ENCODE data around the gene TTC23. TPM values are rescaled to one million over a fixed set of nuclear protein-coding genes. Genes with fewer than 3 reads are reported as not detected.
A peak's percentile ranks its signal among the peaks of the same experiment; 100 is the strongest.

Gene TTC23
- total and polyA plus RNA-seq, 8 donors = 3.8 to 75.3 (median 14.8) TPM

DNA sequence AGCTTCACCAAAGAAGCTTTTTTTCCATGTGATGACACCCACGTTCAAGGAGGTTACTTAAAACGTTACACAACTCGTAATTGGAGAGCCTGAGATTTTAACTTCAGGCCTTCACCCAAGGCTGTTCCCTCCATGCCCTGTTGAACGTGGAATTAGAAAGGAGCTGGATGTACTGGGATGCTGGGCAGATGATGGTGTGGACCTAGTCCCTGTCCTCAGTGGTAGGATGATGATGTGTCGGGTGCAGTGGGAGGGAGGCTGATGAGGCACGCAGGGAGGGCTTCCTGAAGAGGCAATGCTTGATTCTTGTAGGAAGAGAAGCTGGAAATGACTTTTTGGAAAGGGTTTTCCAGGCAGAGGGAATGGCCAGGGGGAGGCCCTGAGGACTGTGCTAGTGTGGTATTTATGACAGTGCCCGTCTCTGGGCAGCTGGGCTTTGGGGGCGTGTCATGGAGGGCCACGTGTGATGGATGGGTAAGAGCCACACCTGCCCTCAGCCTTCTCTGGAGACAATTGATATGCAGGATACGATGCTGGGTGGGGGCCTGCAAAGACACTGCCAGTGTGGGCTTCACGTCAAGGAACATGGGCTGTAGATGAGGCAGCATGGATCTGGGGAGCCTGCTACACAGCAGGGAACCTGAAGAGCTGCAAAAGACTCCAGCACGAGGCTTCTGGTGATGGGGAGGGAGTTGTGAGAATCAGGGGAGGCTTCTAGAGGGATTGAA is 129.2 kb downstream of the TTC23 start:
- Histone ChIP-seq H3K4me1 (peaks cover 16 to 76% (median 42%) of the 10 kb centered on the region in 4 donors), H3K36me3 (peaks cover 0 to 37% (median 10%) of the 10 kb centered on the region in 4 donors), H3K27ac (peak overlapping the region in 3 of 5 donors; percentile 46 to 96 (median 87)), H3K9me3 (no peaks in the 10 kb centered on the region), H3K4me3 (no peak overlapping the region), H3K27me3 (no peaks in the 10 kb centered on the region)
- intact Hi-C loops (cut with DNase I; ENCODE audit: low total_unique reads) = no loop called here
- WGBS, 5 donors = 83 to 89% (median 86%) methylated on average over 12 of the region's 12 CpGs
- TF ChIP-seq EP300 (IDR thresholded peaks at IDR 0.05) (no peak), POLR2A (IDR thresholded peaks at IDR 0.05) (no peak), POLR2AphosphoS5 (IDR thresholded peaks at IDR 0.05) (peak in 1 of 3 donors; percentile 5)
- TF ChIP-seq, protein P1, sequence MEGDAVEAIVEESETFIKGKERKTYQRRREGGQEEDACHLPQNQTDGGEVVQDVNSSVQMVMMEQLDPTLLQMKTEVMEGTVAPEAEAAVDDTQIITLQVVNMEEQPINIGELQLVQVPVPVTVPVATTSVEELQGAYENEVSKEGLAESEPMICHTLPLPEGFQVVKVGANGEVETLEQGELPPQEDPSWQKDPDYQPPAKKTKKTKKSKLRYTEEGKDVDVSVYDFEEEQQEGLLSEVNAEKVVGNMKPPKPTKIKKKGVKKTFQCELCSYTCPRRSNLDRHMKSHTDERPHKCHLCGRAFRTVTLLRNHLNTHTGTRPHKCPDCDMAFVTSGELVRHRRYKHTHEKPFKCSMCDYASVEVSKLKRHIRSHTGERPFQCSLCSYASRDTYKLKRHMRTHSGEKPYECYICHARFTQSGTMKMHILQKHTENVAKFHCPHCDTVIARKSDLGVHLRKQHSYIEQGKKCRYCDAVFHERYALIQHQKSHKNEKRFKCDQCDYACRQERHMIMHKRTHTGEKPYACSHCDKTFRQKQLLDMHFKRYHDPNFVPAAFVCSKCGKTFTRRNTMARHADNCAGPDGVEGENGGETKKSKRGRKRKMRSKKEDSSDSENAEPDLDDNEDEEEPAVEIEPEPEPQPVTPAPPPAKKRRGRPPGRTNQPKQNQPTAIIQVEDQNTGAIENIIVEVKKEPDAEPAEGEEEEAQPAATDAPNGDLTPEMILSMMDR (IDR thresholded peaks at IDR 0.05) = no peak
- no peak for DNase-seq

DNA sequence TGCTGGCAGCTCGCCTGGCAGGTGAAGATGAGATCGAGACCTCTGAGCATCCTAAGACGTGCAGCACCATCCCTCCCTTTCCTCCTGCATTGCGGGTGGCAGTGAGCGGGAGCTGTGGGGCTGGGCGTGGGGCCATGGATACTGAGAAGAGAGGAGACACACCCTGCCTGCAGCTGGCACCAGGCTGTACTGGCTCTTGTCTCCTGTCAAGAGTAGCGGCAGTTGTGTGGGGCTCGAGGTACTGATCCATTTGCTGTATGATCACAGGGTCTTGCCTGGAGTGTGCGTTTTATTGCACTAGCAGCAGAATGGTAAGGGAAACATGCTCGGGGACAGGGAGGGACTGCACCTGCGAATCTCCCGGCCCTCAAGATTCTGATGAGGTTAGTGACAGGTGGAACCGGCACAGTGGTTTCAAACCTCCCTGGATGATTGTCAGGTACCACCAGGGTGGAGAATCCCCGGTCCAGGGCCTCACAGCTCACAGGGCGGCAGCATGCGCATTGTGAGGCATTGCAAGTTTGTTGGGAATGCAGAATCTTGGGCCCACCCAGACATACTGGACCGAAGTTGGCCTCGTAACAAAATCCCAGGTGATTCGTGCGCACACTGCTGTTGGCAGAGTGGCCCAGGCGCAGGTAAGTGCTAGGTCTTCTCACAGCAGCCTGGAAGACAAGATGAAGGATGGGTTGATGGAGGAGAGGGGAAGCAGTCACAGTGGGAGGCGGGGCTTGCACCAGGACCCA is 130.4 kb downstream of the TTC23 start:
- H3K4me3 ChIP-seq = no peak overlapping the region
- DNase-seq = no peak
- H3K27me3 ChIP-seq = no peaks in the 10 kb centered on the region
- no peak for TF ChIP-seq POLR2A (IDR thresholded peaks at IDR 0.05)
- TF ChIP-seq EP300 (IDR thresholded peaks at IDR 0.05) = no peak
- TF ChIP-seq, protein P1 (IDR thresholded peaks at IDR 0.05) = no peak
- peak in 1 of 3 donors; percentile 13 for TF ChIP-seq POLR2AphosphoS5 (IDR thresholded peaks at IDR 0.05)
- 81 to 91% (median 91%) methylated on average over 21 to 22 of the region's 22 CpGs for WGBS, 5 donors
- H3K4me1 ChIP-seq = peaks cover 8 to 75% (median 34%) of the 10 kb centered on the region in 4 donors
- intact Hi-C loops (cut with DNase I; ENCODE audit: low total_unique reads) = no loop called here
- H3K36me3 ChIP-seq = peaks cover 0 to 49% (median 10%) of the 10 kb centered on the region in 4 donors
- no peaks in the 10 kb centered on the region for H3K9me3 ChIP-seq
- peak overlapping the region in 3 of 5 donors; percentile 46 to 96 (median 87) for H3K27ac ChIP-seq

DNA sequence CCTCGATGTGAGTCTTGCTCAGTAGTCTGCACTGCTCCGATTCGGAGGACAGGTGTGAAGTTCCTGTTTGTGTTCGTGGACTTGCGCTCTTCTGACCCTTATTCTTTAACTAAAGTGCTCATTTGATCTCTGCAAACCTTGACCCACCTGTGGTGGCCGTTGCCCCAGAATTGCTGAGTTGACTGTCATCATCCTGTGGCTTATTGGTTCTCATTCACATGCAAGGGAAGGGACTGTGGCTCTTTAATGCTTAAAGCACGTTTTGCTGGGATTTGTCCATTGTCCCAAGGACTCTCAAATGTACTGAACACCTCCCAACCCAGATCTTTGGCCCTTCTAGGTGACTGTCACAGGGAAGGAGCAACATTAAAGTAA is 131.1 kb downstream of the TTC23 start:
- no peaks in the 10 kb centered on the region for H3K27me3 ChIP-seq
- H3K9me3 ChIP-seq = no peaks in the 10 kb centered on the region
- peak overlapping the region in 3 of 5 donors; percentile 59 to 96 (median 87) for H3K27ac ChIP-seq
- intact Hi-C loops (cut with DNase I; ENCODE audit: low total_unique reads) = no loop called here
- H3K36me3 ChIP-seq = peaks cover 0 to 54% (median 13%) of the 10 kb centered on the region in 4 donors
- 81 to 86% (median 84%) methylated on average over 7 of the region's 7 CpGs for WGBS, 5 donors
- DNase-seq = no peak
- TF ChIP-seq, protein P1 (IDR thresholded peaks at IDR 0.05) = no peak
- TF ChIP-seq POLR2A (IDR thresholded peaks at IDR 0.05) = no peak
- TF ChIP-seq EP300 (IDR thresholded peaks at IDR 0.05) = no peak
- TF ChIP-seq POLR2AphosphoS5 (IDR thresholded peaks at IDR 0.05) = no peak
- H3K4me1 ChIP-seq = peaks cover under 1 to 75% (median 30%) of the 10 kb centered on the region in 4 donors
- no peak overlapping the region for H3K4me3 ChIP-seq

DNA sequence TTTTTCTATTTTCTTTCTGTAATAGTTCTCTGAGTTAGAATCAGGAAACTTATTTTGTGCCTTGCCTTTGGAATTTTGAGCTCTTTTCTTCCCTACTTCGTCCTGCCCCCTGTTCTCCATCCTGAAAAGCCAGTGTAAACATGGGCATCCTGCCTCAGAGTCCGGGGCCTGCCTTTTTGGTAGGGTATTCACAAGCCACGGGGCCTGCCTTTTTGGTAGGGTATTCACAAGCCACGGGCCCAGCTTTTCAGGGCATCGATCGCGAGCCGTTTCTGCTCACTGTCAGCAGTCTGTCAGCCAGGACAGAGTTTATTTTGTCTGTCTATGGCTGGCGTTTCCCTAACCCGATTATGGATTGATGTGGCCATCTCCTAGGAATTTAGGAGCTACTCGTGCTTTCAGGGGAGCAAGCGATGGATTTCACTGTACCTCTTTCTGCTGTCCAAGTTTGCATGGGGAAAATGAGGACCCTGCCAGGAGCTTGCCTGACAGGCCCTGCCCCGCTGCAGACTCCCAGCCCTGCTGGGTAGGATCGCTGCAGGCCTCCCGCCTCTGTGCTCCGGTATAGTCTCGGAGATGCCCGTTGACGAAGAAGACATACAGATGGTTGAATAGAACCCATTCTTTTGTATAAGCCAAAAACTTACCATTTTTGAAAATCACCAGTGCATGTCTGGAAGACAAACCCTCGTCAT is 131.7 kb downstream of the TTC23 start:
- H3K27ac ChIP-seq = peak overlapping the region in 3 of 5 donors; percentile 59 to 96 (median 87)
- H3K36me3 ChIP-seq = peaks cover 0 to 54% (median 13%) of the 10 kb centered on the region in 4 donors
- no peak overlapping the region for H3K4me3 ChIP-seq
- no peak for TF ChIP-seq EP300 (IDR thresholded peaks at IDR 0.05)
- TF ChIP-seq, protein P1 (IDR thresholded peaks at IDR 0.05) = no peak
- TF ChIP-seq POLR2A (IDR thresholded peaks at IDR 0.05) = no peak
- no peak for TF ChIP-seq POLR2AphosphoS5 (IDR thresholded peaks at IDR 0.05)
- H3K9me3 ChIP-seq = no peaks in the 10 kb centered on the region
- no peak for DNase-seq
- 76 to 91% (median 84%) methylated on average over 20 of the region's 20 CpGs for WGBS, 5 donors
- intact Hi-C loops (cut with DNase I; ENCODE audit: low total_unique reads) = no loop called here
- peaks cover 0 to 72% (median 26%) of the 10 kb centered on the region in 4 donors for H3K4me1 ChIP-seq
- H3K27me3 ChIP-seq = no peaks in the 10 kb centered on the region
